Activated CD4-positive, alpha-beta T cell treated with anti-CD3 and anti-CD28 coated beads, Interleukin-2, amount 10 ng/mL, durations not matched to agents 7 days and 5 days (primary cell): ENCODE data around the gene VPS4B. TPM values are rescaled to one million over a fixed set of nuclear protein-coding genes. Genes with fewer than 3 reads are reported as not detected.
"Not testable (repeated sequence)": the region's sequence is repeated elsewhere in the genome, so short reads cannot be mapped to it uniquely, and the experiment has no call there.

Source experiments
- CTCF ChIA-PET: fragments of 350-600 bp; sonication (Branson Sonifier 250); formaldehyde crosslinking; loops from one replicate; lab custom pipeline; 2021; ENCODE audit warnings: antibody characterized with exemption; lab: Charles Lee
- POLR2A ChIA-PET: fragments of 350-600 bp; sonication (Branson Sonifier 250); formaldehyde crosslinking; loops from one replicate; lab custom pipeline; 2021; ENCODE audit warnings: antibody characterized with exemption; lab: Charles Lee
- DNase-seq: peaks from one replicate; pipeline ENCODE4 v3.0.0-alpha.2; 2020
- H3K27ac Mint-ChIP-seq: one replicate; pipeline ENCODE4 v1.8.0; 2021; ENCODE audit warnings: mild to moderate bottlenecking, moderate library complexity, mixed read lengths
- H3K27me3 Mint-ChIP-seq: one replicate; pipeline ENCODE4 v1.8.0; 2021; ENCODE audit warnings: mixed read lengths
- H3K36me3 Mint-ChIP-seq: one replicate; pipeline ENCODE4 v1.8.0; 2021; ENCODE audit warnings: low read depth, mixed read lengths
- H3K4me1 Mint-ChIP-seq: one replicate; pipeline ENCODE4 v1.8.0; 2021; ENCODE audit warnings: mixed read lengths
- H3K4me3 Mint-ChIP-seq: one replicate; pipeline ENCODE4 v1.8.0; 2021; ENCODE audit warnings: mild to moderate bottlenecking, moderate library complexity, mixed read lengths
- H3K9me3 Mint-ChIP-seq: one replicate; pipeline ENCODE4 v1.8.0; 2021; ENCODE audit warnings: mixed read lengths
- total RNA-seq, 2 experiments: library from RNA; stranded (reverse); gene quantifications; one replicate each; pipeline ENCODE4 v1.2.3, GENCODE V29; 2021

Gene VPS4B
- 10 to 100 TPM; 69.9 to 84.7 TPM for total RNA-seq

DNA sequence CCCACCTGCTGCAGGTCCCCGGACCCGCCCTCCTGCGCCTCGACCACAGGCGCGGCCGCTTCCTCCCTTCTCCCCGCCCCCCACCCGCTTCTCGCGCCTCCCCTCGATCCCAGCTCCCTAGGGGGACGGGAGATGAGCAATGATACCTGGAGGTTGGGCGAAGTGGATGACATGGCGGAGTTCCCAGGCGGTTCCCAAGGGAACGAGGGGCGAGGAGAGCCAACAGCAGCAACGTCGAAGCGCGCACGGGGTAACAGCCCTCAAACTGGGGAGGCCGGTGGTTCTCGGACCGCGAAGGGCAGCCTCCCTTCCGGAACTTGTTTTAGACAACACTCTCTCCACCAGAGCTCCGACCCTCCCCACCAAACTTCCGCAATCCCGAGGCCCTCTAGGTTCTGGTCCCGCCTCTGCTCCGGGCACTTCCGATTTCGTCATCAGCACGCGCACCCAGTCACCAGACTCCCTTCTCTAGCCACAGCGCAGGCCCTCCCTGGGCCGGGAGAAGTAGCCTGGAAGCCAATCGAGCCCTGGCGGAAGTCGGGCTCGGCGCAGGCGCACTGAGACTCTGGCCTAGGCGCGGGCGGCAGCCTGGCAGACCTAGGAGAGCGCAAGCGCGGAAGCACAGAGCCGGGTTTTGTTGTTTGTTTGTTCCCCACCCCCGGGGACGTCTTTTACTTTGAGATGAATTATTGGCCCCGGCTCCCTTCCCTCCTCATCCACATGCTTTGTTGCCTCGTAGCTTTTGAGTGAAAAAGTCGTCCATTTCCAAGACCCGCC lies at the start of gene VPS4B:
Gene VPS4B, minus strand, starts transcription at position 390 of the 777 bp plus-strand sequence. Its CDS starts 217 bp downstream, at position 173.
- ChIA-PET CTCF (interaction anchor here (0.6 to 1.4 kb wide), 3 partner anchors 9 to 57 kb away, joined by 3 to 5 read pairs (median 4); no protein-coding TSS in a partner anchor), POLR2A (interaction anchor here (0.6 to 0.7 kb wide), 3 partner anchors 11 to 234 kb away, joined by 4 to 5 read pairs (median 5); no protein-coding TSS in a partner anchor)
- H3K27me3 Mint-ChIP-seq = no peaks in the 10 kb centered on the region
- H3K9me3 Mint-ChIP-seq = no peaks in the 10 kb centered on the region
- H3K4me3 Mint-ChIP-seq = peak within 1 kb of the TSS; percentile 90
- DNase-seq = peak; percentile 99
- H3K27ac Mint-ChIP-seq = peak within 1 kb of the TSS; percentile 96
- H3K4me1 Mint-ChIP-seq = peaks cover 34% of the 10 kb centered on the region
- peaks cover 22% of the 10 kb centered on the region for H3K36me3 Mint-ChIP-seq

DNA sequence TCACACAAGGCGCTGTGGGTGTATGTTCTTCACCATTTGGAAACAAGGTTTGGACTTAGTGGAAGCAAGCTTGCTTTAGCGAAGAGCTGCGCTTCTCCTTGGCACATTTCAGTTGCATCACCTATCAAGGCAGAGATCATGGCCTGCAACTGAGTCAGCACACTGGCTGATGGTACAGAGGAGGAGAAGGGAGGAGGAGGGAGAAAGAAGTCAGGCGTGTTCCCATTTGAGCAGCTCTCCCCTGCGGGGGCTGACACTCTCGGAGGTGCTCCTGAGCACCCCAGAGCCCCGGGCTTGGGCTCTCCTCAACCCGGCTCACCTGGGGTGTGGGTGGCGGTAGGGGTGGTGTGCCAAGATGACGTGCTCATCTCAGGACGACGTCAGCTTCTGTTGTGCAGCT lies 48.5 kb upstream of the VPS4B start:
- Mint-ChIP-seq H3K9me3 (no peaks in the 10 kb centered on the region), H3K4me3 (no peak overlapping the region), H3K27me3 (peaks cover 34% of the 10 kb centered on the region), H3K36me3 (no peaks in the 10 kb centered on the region), H3K4me1 (peaks cover 1% of the 10 kb centered on the region), H3K27ac (no peak overlapping the region)
- ChIA-PET POLR2A (no interaction called here), CTCF (no interaction called here)
- DNase-seq = no peak

GRCh38 chr18:63468575-63468974 lies 46.3 kb upstream of the VPS4B start:
- Mint-ChIP-seq H3K36me3 (no peaks in the 10 kb centered on the region), H3K9me3 (no peaks in the 10 kb centered on the region), H3K4me3 (no peak overlapping the region), H3K27ac (no peak overlapping the region), H3K27me3 (peaks cover 38% of the 10 kb centered on the region), H3K4me1 (peaks cover 1% of the 10 kb centered on the region)
- ChIA-PET POLR2A (no interaction called here), CTCF (no interaction called here)
- no peak for DNase-seq

DNA sequence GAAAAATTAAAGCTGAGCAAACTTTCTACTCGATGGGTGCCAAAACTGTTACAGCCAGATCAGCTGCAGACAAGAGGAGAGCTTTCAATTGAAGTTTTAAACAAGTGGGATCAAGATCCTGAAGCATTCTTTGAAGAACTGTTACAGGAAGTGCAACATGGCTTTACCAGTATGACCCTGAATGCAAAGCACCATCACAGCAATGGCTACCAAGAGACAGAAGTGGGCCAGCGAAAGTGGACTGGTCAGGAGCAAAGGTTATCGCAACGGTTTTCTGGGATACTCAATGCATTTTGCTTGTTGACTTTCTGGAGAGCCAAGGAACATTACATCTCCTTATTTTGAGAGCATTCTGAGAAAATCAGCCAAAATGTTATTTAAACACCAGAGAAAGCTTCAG lies 45.4 kb upstream of the VPS4B start:
- no peaks in the 10 kb centered on the region for H3K9me3 Mint-ChIP-seq
- H3K36me3 Mint-ChIP-seq = no peaks in the 10 kb centered on the region
- H3K4me1 Mint-ChIP-seq = peaks cover 1% of the 10 kb centered on the region
- H3K27me3 Mint-ChIP-seq = peaks cover 43% of the 10 kb centered on the region
- H3K27ac Mint-ChIP-seq = no peak overlapping the region
- POLR2A ChIA-PET = no interaction called here
- no peak for DNase-seq
- CTCF ChIA-PET = no interaction called here
- H3K4me3 Mint-ChIP-seq = no peak overlapping the region

- ChIA-PET CTCF (interaction anchor here (0.7 to 1.1 kb wide), 2 partner anchors 14 to 133 kb away, joined by 3 read pairs; no protein-coding TSS in a partner anchor), POLR2A (no interaction called here)
- no peak overlapping the region for H3K4me3 Mint-ChIP-seq
- H3K4me1 Mint-ChIP-seq = no peaks in the 10 kb centered on the region
- no peak for DNase-seq
- H3K27ac Mint-ChIP-seq = no peak overlapping the region
- no peaks in the 10 kb centered on the region for H3K36me3 Mint-ChIP-seq
- H3K9me3 Mint-ChIP-seq = no peaks in the 10 kb centered on the region
- H3K27me3 Mint-ChIP-seq = peaks cover 54% of the 10 kb centered on the region
These were observed 42.8 kb upstream of the VPS4B start for GRCh38 chr18:63465059-63465458.

GRCh38 chr18:63464434-63464833 lies 42.2 kb upstream of the VPS4B start:
- Mint-ChIP-seq H3K9me3 (no peaks in the 10 kb centered on the region), H3K4me3 (no peak overlapping the region), H3K36me3 (no peaks in the 10 kb centered on the region), H3K27me3 (peaks cover 54% of the 10 kb centered on the region), H3K4me1 (no peaks in the 10 kb centered on the region), H3K27ac (no peak overlapping the region)
- CTCF ChIA-PET = interaction anchor here (0.8 to 1.1 kb wide), 2 partner anchors 14 to 22 kb away, joined by 3 read pairs; no protein-coding TSS in a partner anchor
- DNase-seq = no peak
- POLR2A ChIA-PET = no interaction called here

- POLR2A ChIA-PET = no interaction called here
- CTCF ChIA-PET = no interaction called here
- Mint-ChIP-seq H3K27me3 (peaks cover 38% of the 10 kb centered on the region), H3K4me1 (no peaks in the 10 kb centered on the region), H3K9me3 (no peaks in the 10 kb centered on the region), H3K27ac (no peak overlapping the region), H3K36me3 (no peaks in the 10 kb centered on the region), H3K4me3 (no peak overlapping the region)
- DNase-seq = no peak
These were observed 38.1 kb upstream of the VPS4B start for GRCh38 chr18:63460414-63460813.

DNA sequence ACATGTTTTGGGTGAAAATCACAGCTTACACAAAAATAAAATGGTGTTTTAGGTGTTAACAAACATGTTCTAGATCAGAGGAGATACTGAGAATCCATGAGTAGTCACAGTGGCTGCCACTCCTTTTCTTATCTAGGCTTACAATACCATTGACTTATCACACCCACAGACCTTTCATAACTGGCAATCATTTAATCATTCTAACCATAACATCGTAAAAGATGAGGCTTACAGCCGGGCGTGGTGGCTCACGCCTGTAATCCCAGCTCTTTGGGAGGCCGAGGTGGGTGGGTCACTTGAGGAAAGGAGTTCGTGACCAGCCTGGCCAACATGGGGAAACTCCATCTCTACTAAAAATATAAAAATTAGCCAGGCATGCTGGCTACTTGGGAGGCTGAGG lies 35.7 kb upstream of the VPS4B start:
- no peaks in the 10 kb centered on the region for H3K9me3 Mint-ChIP-seq
- H3K4me3 Mint-ChIP-seq = no peak overlapping the region
- ChIA-PET CTCF (interaction anchor here (0.6 to 1.2 kb wide), 2 partner anchors 21 to 643 kb away, joined by 3 to 4 read pairs; no protein-coding TSS in a partner anchor), POLR2A (no interaction called here)
- H3K36me3 Mint-ChIP-seq = no peaks in the 10 kb centered on the region
- no peak overlapping the region for H3K27ac Mint-ChIP-seq
- DNase-seq = no peak
- peaks cover 20% of the 10 kb centered on the region for H3K27me3 Mint-ChIP-seq
- no peaks in the 10 kb centered on the region for H3K4me1 Mint-ChIP-seq

- no peak overlapping the region for H3K4me3 Mint-ChIP-seq
These were observed 32.2 kb upstream of the VPS4B start for GRCh38 chr18:63454497-63454896.

DNA sequence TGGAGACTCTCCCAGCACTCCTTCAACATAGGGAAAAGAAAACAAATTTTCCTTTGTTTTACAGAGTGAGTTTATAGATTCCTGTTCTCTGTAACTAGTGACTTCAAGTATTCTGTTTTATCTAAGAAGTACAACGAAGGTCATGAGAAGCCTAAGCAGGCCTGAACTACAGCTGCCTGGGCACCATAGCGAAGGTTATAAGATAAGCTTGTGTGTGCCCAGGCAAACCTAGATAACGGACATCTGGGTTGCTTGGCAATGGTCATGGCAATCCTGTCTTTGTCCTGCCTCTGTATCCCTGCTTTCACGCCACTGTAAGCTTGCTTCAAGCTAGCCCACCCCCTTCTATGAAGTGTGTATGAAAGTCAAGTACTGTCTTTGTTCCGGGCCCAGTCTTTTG lies 30.5 kb upstream of the VPS4B start:
- H3K9me3 Mint-ChIP-seq, H3K4me3 Mint-ChIP-seq, H3K27ac Mint-ChIP-seq, H3K4me1 Mint-ChIP-seq, H3K27me3 Mint-ChIP-seq, POLR2A ChIA-PET, DNase-seq, H3K36me3 Mint-ChIP-seq: not testable (repeated sequence)
- CTCF ChIA-PET = interaction anchor here (1.4 kb wide), 1 partner anchor 14 kb away, joined by 3 read pairs; no protein-coding TSS in a partner anchor

More at GRCh38 chr18:63454497-63454896, 32.2 kb upstream of the VPS4B start:
- CTCF ChIA-PET = interaction anchor here (1.1 kb wide), 1 partner anchor 26 kb away, joined by 3 read pairs; no protein-coding TSS in a partner anchor
- DNase-seq = no peak
- Mint-ChIP-seq H3K4me1 (peaks cover 2% of the 10 kb centered on the region), H3K9me3 (no peaks in the 10 kb centered on the region), H3K27me3 (peaks cover 2% of the 10 kb centered on the region), H3K27ac (no peak overlapping the region), H3K36me3 (no peaks in the 10 kb centered on the region)
- POLR2A ChIA-PET = no interaction called here

- H3K4me1 Mint-ChIP-seq = peaks cover 2% of the 10 kb centered on the region
- H3K4me3 Mint-ChIP-seq = no peak overlapping the region
- POLR2A ChIA-PET = no interaction called here
- H3K27me3 Mint-ChIP-seq = no peaks in the 10 kb centered on the region
- no peak for DNase-seq
- H3K9me3 Mint-ChIP-seq = no peaks in the 10 kb centered on the region
- CTCF ChIA-PET = interaction anchor here (1.4 kb wide), 1 partner anchor 13 kb away, joined by 3 read pairs; no protein-coding TSS in a partner anchor
- H3K27ac Mint-ChIP-seq = no peak overlapping the region
- no peaks in the 10 kb centered on the region for H3K36me3 Mint-ChIP-seq
These were observed 29.8 kb upstream of the VPS4B start for GRCh38 chr18:63451799-63452660.

DNA sequence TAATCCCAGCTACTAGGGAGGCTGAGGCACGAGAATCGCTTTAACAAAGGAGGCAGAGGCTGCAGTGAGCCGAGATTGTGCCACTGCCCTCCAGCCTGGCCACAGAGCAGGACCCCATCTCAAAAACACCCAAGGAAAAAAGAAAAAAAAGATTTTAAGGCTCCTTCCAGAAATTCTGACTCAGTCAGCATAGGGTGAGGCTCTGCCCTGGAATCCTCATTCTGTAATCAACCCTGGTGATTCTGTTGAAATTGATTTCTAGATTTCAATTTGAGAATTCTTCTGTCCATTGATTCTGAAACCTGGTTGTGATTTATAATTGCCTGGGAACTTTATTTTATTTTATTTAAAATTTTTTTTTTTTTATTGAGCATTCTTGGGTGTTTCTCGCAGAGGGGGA lies 27.1 kb upstream of the VPS4B start:
- no peak overlapping the region for H3K27ac Mint-ChIP-seq
- H3K4me1 Mint-ChIP-seq = peaks cover 2% of the 10 kb centered on the region
- no peak for DNase-seq
- H3K27me3 Mint-ChIP-seq = no peaks in the 10 kb centered on the region
- CTCF ChIA-PET = no interaction called here
- H3K36me3 Mint-ChIP-seq = no peaks in the 10 kb centered on the region
- H3K9me3 Mint-ChIP-seq = no peaks in the 10 kb centered on the region
- H3K4me3 Mint-ChIP-seq = no peak overlapping the region
- POLR2A ChIA-PET = no interaction called here
